NB4 (cell line): ENCODE measurements around the gene GJC3.
"Not testable (repeated sequence)": the region's sequence is repeated elsewhere in the genome, so short reads cannot be mapped to it uniquely, and the experiment has no call there.

ENCODE experiments used
- CTCF ChIP-seq: IDR thresholded peaks from one replicate; pipeline ENCODE4 v1.5.1; 2012; ENCODE audit warnings: low read depth, low read length
- MAX ChIP-seq: IDR thresholded peaks from 2 replicates; pipeline ENCODE4 v1.6.1; 2011; ENCODE audit warnings: low read depth, low read length
- MYC ChIP-seq: IDR thresholded peaks from 2 replicates; pipeline ENCODE4 v1.6.1; 2011; ENCODE audit warnings: low read depth, low read length
- POLR2A ChIP-seq: IDR thresholded peaks from 2 replicates; pipeline ENCODE4 v1.6.1; 2011; ENCODE audit warnings: mild to moderate bottlenecking; ENCODE audit not compliant: insufficient read length; ENCODE audit errors: extremely low read depth

GRCh38 chr7:99954643-99955042, 25.2 kb upstream of the GJC3 start:
- not testable (repeated sequence) for TF ChIP-seq CTCF, POLR2A, MYC, MAX
